ENCODE data around the gene DLG5. TPM values are rescaled to one million over a fixed set of nuclear protein-coding genes. Genes with fewer than 3 reads are reported as not detected.

Gene DLG5
- total RNA-seq, 1 donor from 2014 or later = 58.4 TPM

- Mint-ChIP-seq H3K27me3 (ENCODE audit: low read depth, unreplicated experiment) (no peaks in the 10 kb centered on the region), H3K36me3 (ENCODE audit: low read depth, unreplicated experiment) (peaks cover 7% of the 10 kb centered on the region), H3K9me3 (ENCODE audit: unreplicated experiment) (no peaks in the 10 kb centered on the region), H3K4me3 (ENCODE audit: unreplicated experiment) (no peak overlapping the region), H3K27ac (ENCODE audit: unreplicated experiment) (no peak overlapping the region), H3K4me1 (ENCODE audit: low read depth, unreplicated experiment) (peaks cover 17% of the 10 kb centered on the region)
- peaks cover 11% of the 10 kb centered on the region for H3K4me1 ChIP-seq (ENCODE audit: insufficient read depth, low read length)
- no peak overlapping the region for H3K27ac ChIP-seq (ENCODE audit: low read depth, low read length)
- H3K36me3 ChIP-seq (ENCODE audit: insufficient read depth, low read length) = peaks cover 2% of the 10 kb centered on the region
- H3K79me2 ChIP-seq (ENCODE audit: insufficient read depth, low read length) = peaks cover 70% of the 10 kb centered on the region
- H3K9ac ChIP-seq (ENCODE audit: low read length) = no peak overlapping the region
- H2AFZ ChIP-seq (ENCODE audit: low read depth, low read length) = no peak overlapping the region
- H3K27me3 ChIP-seq (ENCODE audit: insufficient read depth, low read length) = no peaks in the 10 kb centered on the region
- H3K9me3 ChIP-seq (ENCODE audit: insufficient read depth, low read depth, low read length) = no peaks in the 10 kb centered on the region
- peaks cover 77% of the 10 kb centered on the region for H4K20me1 ChIP-seq (ENCODE audit: insufficient read depth, low read length)
- no peak for FAIRE-seq
- H3K4me2 ChIP-seq (ENCODE audit: low read length) = no peak overlapping the region
- TF ChIP-seq EZH2 (IDR thresholded peaks at IDR 0.05; ENCODE audit: insufficient read depth, low read length) (no peak), CTCF (IDR thresholded peaks at IDR 0.05; ENCODE audit: insufficient read depth, low read depth, low read length) (no peak)
- H3K4me3 ChIP-seq (ENCODE audit: insufficient read depth, low read depth, low read length) = no peak overlapping the region
- no peak for DNase-seq (ENCODE audit: low read depth)
Observed at GRCh38 chr10:77902159-77902558, 24.4 kb downstream of the DLG5 start.

DNA sequence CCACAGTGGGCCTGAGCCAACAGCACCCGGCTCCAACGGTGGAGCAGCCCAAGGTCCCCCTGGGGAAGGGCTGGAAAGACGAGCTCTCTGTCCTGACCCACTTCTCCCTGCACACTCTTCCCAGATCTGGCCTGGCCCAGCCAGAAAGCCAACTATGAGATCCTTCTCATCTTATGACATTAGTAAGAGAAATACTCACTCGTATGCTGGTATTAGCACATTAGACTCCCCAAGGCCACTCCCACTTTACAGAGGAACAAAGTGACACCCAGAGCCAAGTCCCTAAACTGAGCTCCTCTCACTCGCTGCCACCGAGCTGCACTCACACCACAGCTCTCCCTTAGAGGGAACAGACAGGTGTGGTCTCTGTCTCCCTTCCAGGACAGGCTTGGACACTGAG, 24.8 kb downstream of the DLG5 start:
- Mint-ChIP-seq H3K4me3 (ENCODE audit: unreplicated experiment) (no peak overlapping the region), H3K4me1 (ENCODE audit: low read depth, unreplicated experiment) (peaks cover 17% of the 10 kb centered on the region), H3K27ac (ENCODE audit: unreplicated experiment) (no peak overlapping the region), H3K9me3 (ENCODE audit: unreplicated experiment) (no peaks in the 10 kb centered on the region), H3K27me3 (ENCODE audit: low read depth, unreplicated experiment) (no peaks in the 10 kb centered on the region), H3K36me3 (ENCODE audit: low read depth, unreplicated experiment) (peaks cover 7% of the 10 kb centered on the region)
- no peak for TF ChIP-seq CTCF (IDR thresholded peaks at IDR 0.05; ENCODE audit: insufficient read depth, low read depth, low read length)
- TF ChIP-seq EZH2 (IDR thresholded peaks at IDR 0.05; ENCODE audit: insufficient read depth, low read length) = no peak
- H3K27me3 ChIP-seq (ENCODE audit: insufficient read depth, low read length) = no peaks in the 10 kb centered on the region
- H2AFZ ChIP-seq (ENCODE audit: low read depth, low read length) = no peak overlapping the region
- DNase-seq (ENCODE audit: low read depth) (no peak), FAIRE-seq (no peak)
- no peak overlapping the region for H3K4me2 ChIP-seq (ENCODE audit: low read length)
- H3K4me3 ChIP-seq (ENCODE audit: insufficient read depth, low read depth, low read length) = no peak overlapping the region
- no peak overlapping the region for H3K9ac ChIP-seq (ENCODE audit: low read length)
- peaks cover 73% of the 10 kb centered on the region for H4K20me1 ChIP-seq (ENCODE audit: insufficient read depth, low read length)
- H3K4me1 ChIP-seq (ENCODE audit: insufficient read depth, low read length) = peaks cover 11% of the 10 kb centered on the region
- H3K36me3 ChIP-seq (ENCODE audit: insufficient read depth, low read length) = peaks cover 2% of the 10 kb centered on the region
- no peak overlapping the region for H3K27ac ChIP-seq (ENCODE audit: low read depth, low read length)
- H3K9me3 ChIP-seq (ENCODE audit: insufficient read depth, low read depth, low read length) = no peaks in the 10 kb centered on the region
- peaks cover 67% of the 10 kb centered on the region for H3K79me2 ChIP-seq (ENCODE audit: insufficient read depth, low read length)

DNA sequence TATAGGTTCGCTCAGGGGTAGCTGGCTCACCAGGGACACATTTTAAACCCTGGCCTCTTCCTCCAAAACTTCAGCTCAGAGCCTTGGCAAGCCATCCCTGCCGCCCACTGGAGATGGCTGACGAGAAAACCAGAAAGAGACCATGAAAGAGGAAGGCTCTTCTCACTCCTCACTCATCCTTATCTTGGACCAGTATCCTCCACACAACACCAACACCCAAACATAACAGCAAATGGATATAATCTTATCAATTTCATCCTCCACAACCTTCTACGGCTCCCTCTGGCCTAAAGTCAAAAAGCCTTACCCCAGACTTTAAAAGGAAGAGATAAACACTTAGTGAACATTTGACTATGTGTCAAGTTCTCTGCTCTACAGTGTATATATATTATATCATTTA, 26.9 kb downstream of the DLG5 start:
- peaks cover 68% of the 10 kb centered on the region for H3K79me2 ChIP-seq (ENCODE audit: insufficient read depth, low read length)
- H3K9me3 Mint-ChIP-seq (ENCODE audit: unreplicated experiment) = no peaks in the 10 kb centered on the region
- H3K27ac ChIP-seq (ENCODE audit: low read depth, low read length) = no peak overlapping the region

More for the DNA sequence above, 26.9 kb downstream of the DLG5 start:
- no peak overlapping the region for H3K27ac Mint-ChIP-seq (ENCODE audit: unreplicated experiment)
- Histone ChIP-seq H3K36me3 (ENCODE audit: insufficient read depth, low read length) (no peaks in the 10 kb centered on the region), H3K27me3 (ENCODE audit: insufficient read depth, low read length) (no peaks in the 10 kb centered on the region), H2AFZ (ENCODE audit: low read depth, low read length) (no peak overlapping the region), H4K20me1 (ENCODE audit: insufficient read depth, low read length) (peaks cover 74% of the 10 kb centered on the region), H3K4me1 (ENCODE audit: insufficient read depth, low read length) (peaks cover 11% of the 10 kb centered on the region), H3K4me3 (ENCODE audit: insufficient read depth, low read depth, low read length) (no peak overlapping the region), H3K9me3 (ENCODE audit: insufficient read depth, low read depth, low read length) (no peaks in the 10 kb centered on the region), H3K4me2 (ENCODE audit: low read length) (peak overlapping the region; percentile 13), H3K9ac (ENCODE audit: low read length) (no peak overlapping the region)
- no peaks in the 10 kb centered on the region for H3K27me3 Mint-ChIP-seq (ENCODE audit: low read depth, unreplicated experiment)
- FAIRE-seq (no peak), DNase-seq (ENCODE audit: low read depth) (no peak)
- H3K4me1 Mint-ChIP-seq (ENCODE audit: low read depth, unreplicated experiment) = peaks cover 15% of the 10 kb centered on the region
- no peak for TF ChIP-seq CTCF (IDR thresholded peaks at IDR 0.05; ENCODE audit: insufficient read depth, low read depth, low read length)
- no peak for TF ChIP-seq EZH2 (IDR thresholded peaks at IDR 0.05; ENCODE audit: insufficient read depth, low read length)
- H3K36me3 Mint-ChIP-seq (ENCODE audit: low read depth, unreplicated experiment) = peaks cover 5% of the 10 kb centered on the region
- H3K4me3 Mint-ChIP-seq (ENCODE audit: unreplicated experiment) = peak overlapping the region; percentile 4

Data from astrocyte (in vitro differentiated cells and primary cell).